ENCODE data around the gene PSMD1. TPM values are rescaled to one million over a fixed set of nuclear protein-coding genes. Genes with fewer than 3 reads are reported as not detected.
"Not testable (repeated sequence)": the region's sequence is repeated elsewhere in the genome, so short reads cannot be mapped to it uniquely, and the experiment has no call there.

PSMD1 gene
- polyA plus RNA-seq, 1 donor from 2014 or later, result 83.8 TPM

GRCh38 chr2:231018184-231018583 is 38.5 kb upstream of the PSMD1 start:
- Histone ChIP-seq H3K9ac (ENCODE audit: low read length) (no peak overlapping the region), H3K4me2 (ENCODE audit: low read length) (no peak overlapping the region), H3K36me3 (ENCODE audit: insufficient read depth, low read length) (no peaks in the 10 kb centered on the region), H3K9me2 (ENCODE audit: insufficient read depth, low read length) (no peaks in the 10 kb centered on the region), H2AFZ (ENCODE audit: low read depth, low read length) (no peak overlapping the region), H3K4me3 (ENCODE audit: low read length) (no peak overlapping the region), H3K79me2 (replicated peaks; ENCODE audit: insufficient read depth, low read length) (no peaks in the 10 kb centered on the region), H4K20me1 (ENCODE audit: insufficient read depth) (no peaks in the 10 kb centered on the region), H3F3A (ENCODE audit: insufficient read depth, low read length, poor library complexity, severe bottlenecking) (no peaks in the 10 kb centered on the region), H3K9me3 (ENCODE audit: low read length) (no peaks in the 10 kb centered on the region), H3K27ac (ENCODE audit: low read length) (no peak overlapping the region), H3K27me3 (ENCODE audit: insufficient read depth, low read depth, low read length) (no peaks in the 10 kb centered on the region)
- TF ChIP-seq REST (IDR thresholded peaks at IDR 0.05; ENCODE audit: borderline replicate concordance), result no peak
- TF ChIP-seq MXI1 (conservative IDR thresholded peaks at IDR 0.05; ENCODE audit: poor library complexity, severe bottlenecking), result no peak
- TF ChIP-seq EP300 (conservative IDR thresholded peaks at IDR 0.05; ENCODE audit: poor library complexity, severe bottlenecking), result no peak
- no peak for TF ChIP-seq POLR2AphosphoS5 (IDR thresholded peaks at IDR 0.05)
- no peak for TF ChIP-seq RAD21 (conservative IDR thresholded peaks at IDR 0.05)
- no peak for TF ChIP-seq SMC3 (conservative IDR thresholded peaks at IDR 0.05; ENCODE audit: poor library complexity)
- TF ChIP-seq CTCF (IDR thresholded peaks at IDR 0.05; ENCODE audit: poor library complexity, severe bottlenecking), result no peak
- no peak for TF ChIP-seq EZH2 (IDR thresholded peaks at IDR 0.05; ENCODE audit: borderline replicate concordance, insufficient read depth, low read length, poor library complexity, severe bottlenecking)
- TF ChIP-seq TAF1 (IDR thresholded peaks at IDR 0.05; ENCODE audit: low read depth), result no peak

GRCh38 chr2:231025059-231025458 is 31.6 kb upstream of the PSMD1 start:
- not testable (repeated sequence) for H4K20me1 ChIP-seq (ENCODE audit: insufficient read depth); H3K4me3 ChIP-seq (ENCODE audit: low read length); H3K79me2 ChIP-seq (replicated peaks; ENCODE audit: insufficient read depth, low read length); H2AFZ ChIP-seq (ENCODE audit: low read depth, low read length); H3K27me3 ChIP-seq (ENCODE audit: insufficient read depth, low read depth, low read length); H3F3A ChIP-seq (ENCODE audit: insufficient read depth, low read length, poor library complexity, severe bottlenecking); H3K9ac ChIP-seq (ENCODE audit: low read length); H3K27ac ChIP-seq (ENCODE audit: low read length); H3K9me2 ChIP-seq (ENCODE audit: insufficient read depth, low read length); H3K4me2 ChIP-seq (ENCODE audit: low read length); H3K9me3 ChIP-seq (ENCODE audit: low read length); H3K36me3 ChIP-seq (ENCODE audit: insufficient read depth, low read length)

- no peaks in the 10 kb centered on the region for H3K27me3 ChIP-seq (ENCODE audit: insufficient read depth, low read depth, low read length)
- H3K9me3 ChIP-seq (ENCODE audit: low read length), result no peaks in the 10 kb centered on the region
- no peaks in the 10 kb centered on the region for H3K9me2 ChIP-seq (ENCODE audit: insufficient read depth, low read length)
- no peak overlapping the region for H3K4me2 ChIP-seq (ENCODE audit: low read length)
- TF ChIP-seq MXI1 (conservative IDR thresholded peaks at IDR 0.05; ENCODE audit: poor library complexity, severe bottlenecking) (no peak), TAF1 (IDR thresholded peaks at IDR 0.05; ENCODE audit: low read depth) (no peak), REST (IDR thresholded peaks at IDR 0.05; ENCODE audit: borderline replicate concordance) (no peak), CTCF (IDR thresholded peaks at IDR 0.05; ENCODE audit: poor library complexity, severe bottlenecking) (no peak), RAD21 (conservative IDR thresholded peaks at IDR 0.05) (no peak), POLR2AphosphoS5 (IDR thresholded peaks at IDR 0.05) (no peak)
- no peak overlapping the region for H3K27ac ChIP-seq (ENCODE audit: low read length)
- H3F3A ChIP-seq (ENCODE audit: insufficient read depth, low read length, poor library complexity, severe bottlenecking), result no peaks in the 10 kb centered on the region
- H4K20me1 ChIP-seq (ENCODE audit: insufficient read depth), result no peaks in the 10 kb centered on the region
- H3K9ac ChIP-seq (ENCODE audit: low read length), result no peak overlapping the region
- H3K36me3 ChIP-seq (ENCODE audit: insufficient read depth, low read length), result no peaks in the 10 kb centered on the region
- no peak overlapping the region for H2AFZ ChIP-seq (ENCODE audit: low read depth, low read length)
- H3K4me3 ChIP-seq (ENCODE audit: low read length), result no peak overlapping the region
- H3K79me2 ChIP-seq (replicated peaks; ENCODE audit: insufficient read depth, low read length), result no peaks in the 10 kb centered on the region
Measured at GRCh38 chr2:231028889-231029288, 27.8 kb upstream of the PSMD1 start.
